A673 (cell line): ENCODE data around the gene RFXANK. TPM values are rescaled to one million over a fixed set of nuclear protein-coding genes. Genes with fewer than 3 reads are reported as not detected.
A peak's percentile ranks its signal among the peaks of the same experiment; 100 is the strongest.

Source experiments
- BruUV-seq: library from RNA; stranded (reverse); fragments of 400-500 nt; replicated peaks from 2 replicates; lab custom pipeline; 2021; lab: Mats Ljungman, UMichigan
- CTCF ChIA-PET: fragments of 300-600 bp; sonication (Branson Sonifier 250); formaldehyde crosslinking; loops from one replicate; lab custom pipeline; 2022; ENCODE audit warnings: antibody characterized with exemption; lab: Charles Lee
- POLR2A ChIA-PET: fragments of 300-600 bp; sonication (Branson Sonifier 250); formaldehyde crosslinking; loops from one replicate; lab custom pipeline; 2022; ENCODE audit warnings: antibody characterized with exemption; ENCODE audit not compliant: low non-redundant PET; lab: Charles Lee
- DNase-seq: peaks from one replicate; pipeline ENCODE4 v3.0.0-alpha.2; 2015; ENCODE audit warnings: low spot score
- H3K27ac ChIP-seq: fragments of 200-600 bp; sonication (generic); 2 replicates; pipeline ENCODE4 v1.5.1; 2016; ENCODE audit warnings: mixed run types, low read depth, mild to moderate bottlenecking, mixed read lengths, antibody characterized with exemption, low read length; ENCODE audit not compliant: poor library complexity, severe bottlenecking
- H3K27me3 ChIP-seq: fragments of 200-600 bp; sonication (generic); replicated peaks from 2 replicates; pipeline ENCODE4 v1.6.1; 2017; ENCODE audit warnings: mixed run types, low read depth, mild to moderate bottlenecking, mixed read lengths, antibody characterized with exemption, low read length; ENCODE audit not compliant: insufficient read depth, poor library complexity
- H3K36me3 ChIP-seq: fragments of 200-600 bp; sonication (generic); 2 replicates; pipeline ENCODE4 v1.6.1; 2016; ENCODE audit warnings: mixed run types, mild to moderate bottlenecking, mixed read lengths, antibody characterized with exemption, low read length; ENCODE audit not compliant: insufficient read depth, poor library complexity, severe bottlenecking
- H3K4me1 ChIP-seq: fragments of 200-600 bp; sonication (generic); 2 replicates; pipeline ENCODE4 v1.6.1; 2017; ENCODE audit warnings: mixed run types, mild to moderate bottlenecking, mixed read lengths, antibody characterized with exemption, low read length; ENCODE audit not compliant: insufficient read depth, poor library complexity, severe bottlenecking
- H3K4me3 ChIP-seq: fragments of 200-600 bp; sonication (generic); 2 replicates; pipeline ENCODE4 v1.5.1; 2016; ENCODE audit warnings: low read depth, mixed run types, mild to moderate bottlenecking, mixed read lengths, low read length; ENCODE audit not compliant: poor library complexity, severe bottlenecking
- H3K9me3 ChIP-seq: fragments of 200-600 bp; sonication (generic); 2 replicates; pipeline ENCODE4 v1.6.1; 2016; ENCODE audit warnings: mixed run types, low read depth, mild to moderate bottlenecking, mixed read lengths, antibody characterized with exemption, low read length; ENCODE audit not compliant: poor library complexity, severe bottlenecking
- CTCF ChIP-seq: fragments of 300-800, 200-600 bp; sonication (generic); conservative IDR thresholded peaks from 2 replicates; pipeline ENCODE4 v1.5.1; 2017; ENCODE audit warnings: low read depth, mild to moderate bottlenecking, antibody characterized with exemption, low read length, moderate library complexity, mixed read lengths
- EZH2 ChIP-seq: fragments of 200-600 bp; sonication (generic); IDR thresholded peaks from 2 replicates; pipeline ENCODE4 v1.6.1; 2017; ENCODE audit warnings: borderline replicate concordance, low read depth, mild to moderate bottlenecking, mixed read lengths, antibody characterized with exemption, low read length; ENCODE audit not compliant: poor library complexity, severe bottlenecking
- intact Hi-C: fragments of 100-400 bp; cut with micrococcal nuclease; formaldehyde crosslinking; loops from one replicate; pipeline ENCODE4 v1.10.0; 2022; ENCODE audit not compliant: unreplicated experiment
- total RNA-seq: library from RNA; stranded (reverse); gene quantifications from 2 replicates; pipeline ENCODE4 v1.2.3, GENCODE V29; 2021

Gene RFXANK
- total RNA-seq, 1 experiment from 2014 or later = 96.3 TPM

- H3K4me3 ChIP-seq = no peak overlapping the region
- POLR2A ChIA-PET = interaction anchor here (0.6 kb wide), 1 partner anchor 16 kb away, joined by 4 read pairs; the partner anchor contains the start of gene MEF2B
- intact Hi-C loops = loop anchor here (5.0 kb wide), 1 partner anchor 306 kb away; no protein-coding TSS in a partner anchor
- no peaks in the 10 kb centered on the region for H3K9me3 ChIP-seq
- H3K27ac ChIP-seq = no peak overlapping the region
- peak; percentile 87 for TF ChIP-seq CTCF
- TF ChIP-seq EZH2 = no peak
- BruUV-seq = no TSS peak
- DNase-seq = peak; percentile 77
- no peaks in the 10 kb centered on the region for H3K4me1 ChIP-seq
- CTCF ChIA-PET = interaction anchor here (1.0 kb wide), 1 partner anchor 156 kb away, joined by 5 read pairs; no protein-coding TSS in a partner anchor
- no peaks in the 10 kb centered on the region for H3K36me3 ChIP-seq
- H3K27me3 ChIP-seq = no peaks in the 10 kb centered on the region
These were observed 6.0 kb upstream of the RFXANK start for GRCh38 chr19:19185853-19186740.

GRCh38 chr19:19186742-19187141 is 5.3 kb upstream of the RFXANK start:
- Histone ChIP-seq H3K27me3 (no peaks in the 10 kb centered on the region), H3K27ac (no peak overlapping the region), H3K4me1 (no peaks in the 10 kb centered on the region), H3K36me3 (no peaks in the 10 kb centered on the region), H3K4me3 (no peak overlapping the region), H3K9me3 (no peaks in the 10 kb centered on the region)
- no peak for TF ChIP-seq EZH2
- TF ChIP-seq CTCF = no peak
- no peak for DNase-seq
- no TSS peak for BruUV-seq
- CTCF ChIA-PET = no interaction called here
- intact Hi-C loops = loop anchor here (5.0 kb wide), 1 partner anchor 306 kb away; no protein-coding TSS in a partner anchor
- POLR2A ChIA-PET = no interaction called here

- Histone ChIP-seq H3K27me3 (no peaks in the 10 kb centered on the region), H3K36me3 (peaks cover 3% of the 10 kb centered on the region), H3K27ac (peak overlapping the region; percentile 100), H3K4me3 (peak overlapping the region; percentile 98), H3K4me1 (peaks cover 13% of the 10 kb centered on the region), H3K9me3 (no peaks in the 10 kb centered on the region)
- intact Hi-C loops = no loop called here
- CTCF ChIA-PET = interaction anchor here (0.6 kb wide), 2 partner anchors 12 to 299 kb away, joined by 4 to 13 read pairs; no protein-coding TSS in a partner anchor
- POLR2A ChIA-PET = no interaction called here
- TF ChIP-seq CTCF = no peak
- TF ChIP-seq EZH2 = no peak
- no peak for DNase-seq
- no TSS peak for BruUV-seq
These were observed 335 bp upstream of the RFXANK start for GRCh38 chr19:19191768-19192077.
